ENCODE results near the gene C1QTNF8. TPM values are rescaled to one million over a fixed set of nuclear protein-coding genes. Genes with fewer than 3 reads are reported as not detected.

The C1QTNF8 gene
- total RNA-seq, 1 experiment from 2014 or later: not detected

DNA sequence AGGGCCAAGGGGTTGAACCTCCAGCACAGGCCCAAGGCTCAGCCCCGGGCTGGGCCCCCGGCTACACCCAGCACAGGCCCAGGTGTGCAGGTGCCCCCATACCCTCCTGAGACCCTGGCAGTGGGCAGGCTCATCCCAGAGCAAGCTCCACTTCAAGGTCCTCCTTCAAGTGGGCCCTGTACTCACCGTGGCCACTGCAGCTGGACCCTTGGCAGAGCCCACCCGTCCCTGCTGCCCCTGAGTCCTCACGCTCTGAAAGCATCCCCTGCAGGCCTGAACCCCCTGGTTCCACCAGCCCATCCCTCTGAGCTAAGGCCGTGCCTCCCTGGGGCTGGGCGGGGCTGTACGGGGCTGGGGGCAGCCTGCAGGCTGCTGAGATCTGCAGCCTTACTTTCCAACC is 45.7 kb upstream of the C1QTNF8 start:
- no peak overlapping the region for H3K27ac ChIP-seq (ENCODE audit: low read length)
- DNase-seq: no peak

DNA sequence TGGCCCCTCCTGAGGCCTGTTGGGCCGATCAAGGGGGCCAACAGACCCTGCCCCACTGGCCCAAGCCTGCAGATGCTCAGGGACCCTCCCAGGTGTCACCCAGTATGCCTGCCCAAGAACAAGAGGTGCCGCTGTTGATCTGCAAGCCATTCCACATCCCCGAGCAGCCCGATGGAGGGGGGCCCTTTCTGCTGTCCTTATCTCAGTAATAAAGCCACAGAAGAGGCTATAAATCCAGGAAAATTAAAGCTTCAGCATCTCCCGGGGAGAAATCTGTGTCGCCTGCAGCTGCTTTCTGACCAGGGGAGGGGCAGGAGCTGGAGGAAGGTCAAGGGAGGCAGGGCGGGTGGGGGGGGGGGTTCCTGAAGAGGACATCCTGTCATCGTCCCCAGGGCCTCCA is 45.1 kb upstream of the C1QTNF8 start:
- H2AFZ ChIP-seq (ENCODE audit: low read length): no peak overlapping the region
- no peaks in the 10 kb centered on the region for H3K4me1 ChIP-seq (ENCODE audit: insufficient read depth, low read length)
- H4K20me1 ChIP-seq (ENCODE audit: low read length): no peaks in the 10 kb centered on the region
- CTCF ChIA-PET: no interaction called here
- no TSS peak for BruUV-seq (replicated peaks)
- no peaks in the 10 kb centered on the region for H3K36me3 ChIP-seq (ENCODE audit: low read depth, low read length)
- no peaks in the 10 kb centered on the region for H3K79me2 ChIP-seq (ENCODE audit: low read length)
- POLR2A ChIA-PET (ENCODE audit: unreplicated experiment): no interaction called here
- H3F3A ChIP-seq (ENCODE audit: low read length, unreplicated experiment): no peaks in the 10 kb centered on the region
- H3K9me2 ChIP-seq (replicated peaks; ENCODE audit: low read length): no peaks in the 10 kb centered on the region
- no peak for DNase-seq
- intact Hi-C loops (cut with micrococcal nuclease): no loop called here
- no peak overlapping the region for H3K4me2 ChIP-seq (ENCODE audit: low read length)
- ATAC-seq: no peak
- no peak overlapping the region for H3K27ac ChIP-seq (ENCODE audit: low read length)
- H3K9me3 ChIP-seq (ENCODE audit: low read length): no peaks in the 10 kb centered on the region
- no peaks in the 10 kb centered on the region for H3K27me3 ChIP-seq (ENCODE audit: low read length)
- no peak overlapping the region for H3K9ac ChIP-seq (ENCODE audit: low read length)
- no peak overlapping the region for H3K4me3 ChIP-seq (ENCODE audit: low read length)
- TF ChIP-seq, protein P1, sequence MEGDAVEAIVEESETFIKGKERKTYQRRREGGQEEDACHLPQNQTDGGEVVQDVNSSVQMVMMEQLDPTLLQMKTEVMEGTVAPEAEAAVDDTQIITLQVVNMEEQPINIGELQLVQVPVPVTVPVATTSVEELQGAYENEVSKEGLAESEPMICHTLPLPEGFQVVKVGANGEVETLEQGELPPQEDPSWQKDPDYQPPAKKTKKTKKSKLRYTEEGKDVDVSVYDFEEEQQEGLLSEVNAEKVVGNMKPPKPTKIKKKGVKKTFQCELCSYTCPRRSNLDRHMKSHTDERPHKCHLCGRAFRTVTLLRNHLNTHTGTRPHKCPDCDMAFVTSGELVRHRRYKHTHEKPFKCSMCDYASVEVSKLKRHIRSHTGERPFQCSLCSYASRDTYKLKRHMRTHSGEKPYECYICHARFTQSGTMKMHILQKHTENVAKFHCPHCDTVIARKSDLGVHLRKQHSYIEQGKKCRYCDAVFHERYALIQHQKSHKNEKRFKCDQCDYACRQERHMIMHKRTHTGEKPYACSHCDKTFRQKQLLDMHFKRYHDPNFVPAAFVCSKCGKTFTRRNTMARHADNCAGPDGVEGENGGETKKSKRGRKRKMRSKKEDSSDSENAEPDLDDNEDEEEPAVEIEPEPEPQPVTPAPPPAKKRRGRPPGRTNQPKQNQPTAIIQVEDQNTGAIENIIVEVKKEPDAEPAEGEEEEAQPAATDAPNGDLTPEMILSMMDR (conservative IDR thresholded peaks at IDR 0.05; ENCODE audit: low read depth, low read length): no peak
- no peak for TF ChIP-seq EZH2 (IDR thresholded peaks at IDR 0.05; ENCODE audit: low read length, unreplicated experiment)

More for the DNA sequence above, 45.7 kb upstream of the C1QTNF8 start:
- Histone ChIP-seq H3K9me3 (ENCODE audit: low read length) (no peaks in the 10 kb centered on the region), H4K20me1 (ENCODE audit: low read length) (no peaks in the 10 kb centered on the region), H3K4me3 (ENCODE audit: low read length) (no peak overlapping the region), H3K27me3 (ENCODE audit: low read length) (no peaks in the 10 kb centered on the region), H3K4me1 (ENCODE audit: insufficient read depth, low read length) (no peaks in the 10 kb centered on the region), H3K36me3 (ENCODE audit: low read depth, low read length) (no peaks in the 10 kb centered on the region), H3K9ac (ENCODE audit: low read length) (no peak overlapping the region), H3K4me2 (ENCODE audit: low read length) (no peak overlapping the region), H3K9me2 (replicated peaks; ENCODE audit: low read length) (no peaks in the 10 kb centered on the region), H2AFZ (ENCODE audit: low read length) (no peak overlapping the region), H3K79me2 (ENCODE audit: low read length) (no peaks in the 10 kb centered on the region), H3F3A (ENCODE audit: low read length, unreplicated experiment) (no peaks in the 10 kb centered on the region)
- CTCF ChIA-PET: no interaction called here
- BruUV-seq (replicated peaks): no TSS peak
- ATAC-seq: no peak
- POLR2A ChIA-PET (ENCODE audit: unreplicated experiment): no interaction called here
- intact Hi-C loops (cut with micrococcal nuclease): no loop called here
- no peak for TF ChIP-seq EZH2phosphoT487 (IDR thresholded peaks at IDR 0.05; ENCODE audit: borderline replicate concordance, low read length)
- TF ChIP-seq, protein P1 (conservative IDR thresholded peaks at IDR 0.05; ENCODE audit: low read depth, low read length): no peak
- no peak for TF ChIP-seq EZH2 (IDR thresholded peaks at IDR 0.05; ENCODE audit: low read length, unreplicated experiment)

DNA sequence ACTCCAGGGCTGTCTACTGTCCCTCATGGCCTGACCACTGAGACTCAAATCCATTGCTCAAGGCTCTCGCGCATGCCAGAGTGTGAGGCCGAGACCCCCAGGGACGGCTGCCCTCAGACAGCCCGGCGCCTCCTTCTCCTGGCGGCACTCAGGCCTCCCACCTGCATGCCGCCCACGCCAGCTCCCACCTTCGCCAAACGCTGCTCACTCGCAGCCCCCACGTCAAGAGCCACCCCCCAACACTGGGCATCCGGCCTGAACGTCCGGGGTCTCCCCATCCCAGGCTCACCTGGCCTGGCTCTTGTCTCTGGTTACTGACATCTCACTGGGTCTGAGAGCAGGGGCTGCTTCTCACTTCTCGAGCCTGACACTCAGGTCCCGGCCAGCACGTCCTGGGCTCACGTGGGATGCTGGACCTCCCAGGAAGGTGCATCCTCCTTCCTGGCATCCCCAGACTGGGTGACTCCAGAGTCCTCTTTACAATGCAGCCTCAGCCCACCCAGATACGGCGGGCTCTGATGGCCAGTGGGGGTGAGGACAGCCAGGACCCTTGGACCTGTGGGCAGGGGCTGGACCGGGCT is 44.6 kb upstream of the C1QTNF8 start:
- Histone ChIP-seq H2AFZ (ENCODE audit: low read length) (no peak overlapping the region), H3F3A (ENCODE audit: low read length, unreplicated experiment) (no peaks in the 10 kb centered on the region), H3K4me3 (ENCODE audit: low read length) (no peak overlapping the region), H3K36me3 (ENCODE audit: low read depth, low read length) (no peaks in the 10 kb centered on the region), H3K4me2 (ENCODE audit: low read length) (no peak overlapping the region), H3K27ac (ENCODE audit: low read length) (no peak overlapping the region), H3K9me3 (ENCODE audit: low read length) (no peaks in the 10 kb centered on the region), H3K27me3 (ENCODE audit: low read length) (no peaks in the 10 kb centered on the region), H3K9ac (ENCODE audit: low read length) (no peak overlapping the region), H3K79me2 (ENCODE audit: low read length) (no peaks in the 10 kb centered on the region), H3K4me1 (ENCODE audit: insufficient read depth, low read length) (no peaks in the 10 kb centered on the region), H4K20me1 (ENCODE audit: low read length) (no peaks in the 10 kb centered on the region), H3K9me2 (replicated peaks; ENCODE audit: low read length) (no peaks in the 10 kb centered on the region)
- BruUV-seq (replicated peaks): no TSS peak
- no peak for DNase-seq
- TF ChIP-seq, protein P1 (conservative IDR thresholded peaks at IDR 0.05; ENCODE audit: low read depth, low read length): no peak
- TF ChIP-seq EZH2 (IDR thresholded peaks at IDR 0.05; ENCODE audit: low read length, unreplicated experiment) (no peak), EZH2phosphoT487 (IDR thresholded peaks at IDR 0.05; ENCODE audit: borderline replicate concordance, low read length) (no peak)
- ChIA-PET CTCF (no interaction called here), POLR2A (ENCODE audit: unreplicated experiment) (no interaction called here)
- intact Hi-C loops (cut with micrococcal nuclease): no loop called here
- ATAC-seq: no peak
